Stimulated activated CD8-positive, alpha-beta memory T cell treated with anti-CD3 and anti-CD28 coated beads, Interleukin-15, amount 100 ng/mL, for 24 hours (primary cell): ENCODE data around the gene BLZF1.
"Not testable (repeated sequence)": the region's sequence is repeated elsewhere in the genome, so short reads cannot be mapped to it uniquely, and the experiment has no call there.

Source experiments
- DNase-seq: peaks from one replicate; pipeline ENCODE4 v3.0.0-alpha.2; 2020; ENCODE audit warnings: low read depth

Gene BLZF1, protein sequence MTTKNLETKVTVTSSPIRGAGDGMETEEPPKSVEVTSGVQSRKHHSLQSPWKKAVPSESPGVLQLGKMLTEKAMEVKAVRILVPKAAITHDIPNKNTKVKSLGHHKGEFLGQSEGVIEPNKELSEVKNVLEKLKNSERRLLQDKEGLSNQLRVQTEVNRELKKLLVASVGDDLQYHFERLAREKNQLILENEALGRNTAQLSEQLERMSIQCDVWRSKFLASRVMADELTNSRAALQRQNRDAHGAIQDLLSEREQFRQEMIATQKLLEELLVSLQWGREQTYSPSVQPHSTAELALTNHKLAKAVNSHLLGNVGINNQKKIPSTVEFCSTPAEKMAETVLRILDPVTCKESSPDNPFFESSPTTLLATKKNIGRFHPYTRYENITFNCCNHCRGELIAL

DNA sequence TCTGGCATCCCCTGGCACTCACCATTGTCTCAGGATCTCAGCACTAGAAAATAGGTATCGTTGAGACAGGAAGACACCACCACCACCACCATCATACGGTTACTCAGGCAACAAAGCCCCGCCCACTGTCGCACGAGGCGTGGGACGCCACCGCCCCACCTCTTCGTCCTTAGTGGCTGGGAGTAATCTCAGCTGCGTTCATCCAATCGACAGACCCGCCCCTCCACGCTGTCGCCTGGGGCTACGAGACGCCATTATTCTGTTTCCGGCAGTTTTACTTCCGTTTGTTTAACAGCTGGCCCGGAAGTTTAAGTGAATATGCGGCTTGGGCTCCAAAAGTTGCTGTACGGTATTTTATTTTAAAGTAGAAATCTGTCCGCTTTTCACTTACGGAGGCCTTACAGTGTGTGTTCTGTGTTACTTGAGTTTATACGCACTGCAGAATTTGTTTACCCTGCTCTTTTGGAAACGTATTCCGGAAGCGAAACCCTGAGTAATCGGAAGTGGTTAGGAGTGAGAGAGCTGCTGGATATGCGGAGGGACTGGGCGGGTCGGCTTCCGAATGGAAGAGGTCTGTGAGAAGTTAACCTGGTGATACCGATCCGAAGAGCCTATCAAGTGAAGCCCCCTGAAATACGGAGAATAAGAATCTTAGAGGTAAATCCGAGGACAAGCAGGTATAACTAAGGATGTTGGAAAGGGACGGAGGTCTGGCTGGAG lies at the start of gene BLZF1, which contains the start of gene NME7:
Gene BLZF1, plus strand, starts transcription at position 510 of the 720 bp plus-strand sequence. CDS start 1,328 bp downstream, outside the sequence.
Gene NME7, minus strand, starts transcription at position 112 of the 720 bp plus-strand sequence. Its CDS starts 87 bp downstream, at position 25.
- peak; percentile 96 for DNase-seq

- DNase-seq = no peak
These were observed 49.3 kb upstream of the BLZF1 start for GRCh38 chr1:169318536-169319244.

DNA sequence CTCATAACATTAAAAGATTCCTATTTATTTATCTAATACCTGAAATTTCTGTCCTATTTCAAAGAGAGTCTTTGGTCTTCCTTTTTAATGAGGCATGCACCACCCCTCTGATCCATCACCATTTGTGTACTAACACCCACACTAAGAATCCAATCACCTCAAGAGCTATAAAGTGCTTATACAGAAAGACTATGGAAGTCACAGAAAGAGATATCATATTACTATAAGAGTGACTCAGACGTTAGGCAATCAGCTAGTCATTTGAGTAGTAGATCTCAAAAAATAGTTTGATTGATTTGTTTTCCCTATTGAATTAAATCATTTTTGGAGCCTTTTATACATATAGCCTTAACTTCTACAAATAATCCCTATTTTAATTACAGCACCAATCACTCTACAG lies 46.5 kb upstream of the BLZF1 start:
- DNase-seq = no peak

- DNase-seq = no peak
These were observed 45.9 kb upstream of the BLZF1 start for GRCh38 chr1:169322138-169322537.

- no peak for DNase-seq
These were observed 42.9 kb upstream of the BLZF1 start for GRCh38 chr1:169325117-169325516.

DNA sequence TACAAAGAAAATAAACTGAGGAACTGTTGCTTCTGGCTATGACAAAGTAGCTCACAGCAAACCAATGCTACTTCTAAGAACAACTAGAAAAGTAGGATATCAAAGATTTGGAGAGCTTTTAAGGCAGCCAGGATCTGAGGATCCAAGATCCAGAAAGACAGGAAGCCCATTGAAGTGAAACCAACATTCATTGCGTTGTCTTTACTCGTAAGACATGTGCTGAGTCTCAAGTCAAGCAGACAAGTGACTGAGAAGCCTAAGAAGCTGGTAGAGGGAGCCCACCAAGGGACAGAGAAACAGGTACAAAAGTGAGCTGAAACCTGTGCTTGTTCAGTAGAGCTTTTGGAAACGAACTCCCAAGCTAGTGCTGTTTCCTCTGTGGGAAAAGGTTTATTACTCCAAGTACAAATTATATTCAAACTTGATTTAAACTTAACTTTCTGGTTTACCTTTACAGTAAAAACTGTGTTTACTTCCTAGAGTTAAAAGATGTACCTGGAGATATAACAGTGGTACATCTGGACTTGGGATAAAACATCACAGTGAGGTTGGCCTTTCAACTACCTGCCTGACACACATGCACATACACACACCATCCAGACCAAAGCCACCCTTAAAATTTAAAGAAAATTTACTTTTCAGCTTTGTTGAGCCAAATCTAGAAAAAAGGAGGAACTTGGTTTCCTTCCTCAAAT lies 41.6 kb upstream of the BLZF1 start:
- DNase-seq = no peak

- DNase-seq = no peak
These were observed 41.1 kb upstream of the BLZF1 start for GRCh38 chr1:169326956-169327268.

- no peak for DNase-seq
These were observed 40.1 kb upstream of the BLZF1 start for GRCh38 chr1:169327875-169328274.

DNA sequence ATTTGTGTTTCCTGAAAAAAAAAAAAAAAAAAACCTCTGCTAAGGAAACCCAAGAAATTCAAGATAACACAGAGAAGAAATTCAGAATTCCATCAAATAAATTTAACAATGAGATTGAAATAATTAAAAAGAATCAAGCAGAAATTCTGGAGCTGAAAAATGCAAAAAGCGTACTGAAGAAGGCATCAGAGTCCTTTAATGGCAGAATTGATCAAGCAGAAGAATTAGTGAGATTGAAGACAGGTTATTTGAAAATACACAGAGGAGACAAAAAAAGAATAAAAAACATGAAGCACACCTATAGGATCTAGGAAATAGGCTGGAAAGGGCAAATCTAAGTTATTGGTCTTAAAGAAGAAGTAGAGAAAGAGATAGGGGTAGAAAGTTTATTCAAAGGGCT lies 38.6 kb upstream of the BLZF1 start:
- DNase-seq = no peak

GRCh38 chr1:169330927-169331326 lies 37.1 kb upstream of the BLZF1 start:
- no peak for DNase-seq

DNA sequence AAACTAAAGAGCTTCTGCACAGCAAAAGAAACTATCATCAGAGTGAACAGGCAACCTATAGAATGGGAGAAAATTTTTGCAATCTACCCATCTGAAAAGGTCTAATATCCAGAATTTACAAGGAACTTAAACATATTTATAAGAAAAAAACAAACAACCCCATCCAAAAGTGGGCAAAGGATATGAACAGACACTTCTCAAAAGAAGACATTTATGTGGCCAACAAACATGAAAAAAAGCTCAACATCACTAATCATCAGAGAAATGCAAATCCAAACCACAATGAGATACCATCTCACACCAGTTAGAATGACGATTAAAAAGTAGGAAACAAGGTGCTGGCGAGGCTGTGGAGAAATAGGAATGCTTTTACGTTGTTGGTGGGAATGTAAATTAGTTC lies 33.3 kb upstream of the BLZF1 start:
- DNase-seq = not testable (repeated sequence)

DNA sequence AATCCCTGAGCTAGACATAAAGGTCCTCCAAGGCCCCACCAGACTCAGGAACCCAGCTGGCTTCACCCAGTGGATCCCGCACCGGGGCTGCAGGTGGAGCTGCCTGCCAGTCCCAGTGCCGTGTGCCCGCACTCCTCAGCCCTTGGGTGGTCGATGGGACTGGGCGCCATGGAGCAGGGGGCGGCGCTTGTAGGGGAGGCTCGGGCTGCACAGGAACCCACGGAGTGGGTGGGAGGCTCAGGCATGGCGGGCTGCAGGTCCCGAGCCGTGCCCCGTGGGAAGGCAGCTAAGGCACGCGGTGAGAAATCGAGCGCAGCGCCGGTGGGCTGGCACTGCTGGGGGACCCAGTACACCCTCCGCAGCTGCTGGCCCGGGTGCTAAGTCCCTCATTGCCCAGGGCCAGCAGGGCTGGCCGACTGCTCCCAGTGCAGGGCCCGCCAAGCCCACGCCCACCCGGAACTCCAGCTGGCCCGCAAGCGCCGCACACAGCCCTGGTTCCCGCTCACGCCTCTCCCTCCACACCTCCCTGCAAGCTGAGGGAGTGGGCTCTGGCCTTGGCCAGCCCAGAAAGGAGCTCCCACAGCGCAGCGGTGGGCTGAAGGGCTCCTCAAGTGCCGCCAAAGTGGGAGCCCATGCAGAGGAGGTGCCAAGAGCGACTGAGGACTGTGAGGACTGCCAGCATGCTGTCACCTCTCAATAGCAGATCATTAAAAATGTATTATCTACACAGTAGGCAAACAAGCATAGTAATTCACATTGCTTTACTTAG lies 30.9 kb upstream of the BLZF1 start:
- not testable (repeated sequence) for DNase-seq

GRCh38 chr1:169338617-169339016 lies 29.4 kb upstream of the BLZF1 start:
- DNase-seq = no peak

GRCh38 chr1:169339773-169340172 lies 28.2 kb upstream of the BLZF1 start:
- DNase-seq = no peak

- DNase-seq = no peak
These were observed 27.1 kb upstream of the BLZF1 start for GRCh38 chr1:169340882-169341281.

DNA sequence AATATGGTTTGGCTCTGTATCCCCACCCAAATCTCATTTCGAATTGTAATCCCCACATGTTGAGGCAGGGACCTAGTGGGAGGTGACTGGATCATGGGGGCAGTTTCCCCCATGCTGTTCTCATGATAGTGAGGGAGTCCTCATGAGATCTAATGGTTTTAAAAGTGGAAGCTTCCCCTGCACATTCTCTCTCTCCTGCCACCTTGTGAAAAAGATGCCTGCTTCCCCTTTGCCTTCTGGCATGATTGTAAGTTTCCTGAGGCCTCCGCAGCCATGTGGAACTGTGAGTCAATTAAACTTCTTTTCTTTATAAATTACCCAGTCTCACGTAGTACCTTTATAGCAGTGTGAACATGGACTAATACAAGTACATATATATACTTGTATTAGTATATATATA lies 25.9 kb upstream of the BLZF1 start:
- not testable (repeated sequence) for DNase-seq

- DNase-seq = no peak
These were observed 22.5 kb upstream of the BLZF1 start for GRCh38 chr1:169345511-169345910.

DNA sequence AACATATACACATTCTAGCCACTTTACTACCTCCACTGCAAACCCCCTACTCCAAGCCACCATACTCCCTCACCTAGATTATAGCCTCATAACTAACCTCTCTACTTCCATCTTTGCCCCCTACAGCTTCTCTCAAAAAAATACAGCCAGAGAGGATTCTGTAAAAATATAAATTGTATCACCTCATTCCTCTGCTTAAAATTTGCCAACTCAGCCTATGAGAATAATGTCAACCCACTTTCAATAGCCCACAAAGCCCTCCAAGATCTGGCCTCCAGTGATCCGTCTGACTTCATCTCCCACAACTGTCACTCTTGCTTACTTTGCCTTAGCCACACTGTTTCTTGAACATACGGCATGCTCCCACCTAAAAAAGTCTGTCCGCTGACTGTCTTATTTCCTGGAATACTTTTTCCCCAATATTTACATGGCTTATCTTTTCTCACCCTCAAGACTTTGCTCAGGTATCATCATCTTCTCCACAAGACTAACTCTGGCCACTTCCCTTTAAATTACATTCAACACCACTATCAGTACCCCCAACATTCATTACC lies 21.9 kb upstream of the BLZF1 start:
- DNase-seq = no peak

GRCh38 chr1:169347688-169348382 lies 20.2 kb upstream of the BLZF1 start:
- no peak for DNase-seq

DNA sequence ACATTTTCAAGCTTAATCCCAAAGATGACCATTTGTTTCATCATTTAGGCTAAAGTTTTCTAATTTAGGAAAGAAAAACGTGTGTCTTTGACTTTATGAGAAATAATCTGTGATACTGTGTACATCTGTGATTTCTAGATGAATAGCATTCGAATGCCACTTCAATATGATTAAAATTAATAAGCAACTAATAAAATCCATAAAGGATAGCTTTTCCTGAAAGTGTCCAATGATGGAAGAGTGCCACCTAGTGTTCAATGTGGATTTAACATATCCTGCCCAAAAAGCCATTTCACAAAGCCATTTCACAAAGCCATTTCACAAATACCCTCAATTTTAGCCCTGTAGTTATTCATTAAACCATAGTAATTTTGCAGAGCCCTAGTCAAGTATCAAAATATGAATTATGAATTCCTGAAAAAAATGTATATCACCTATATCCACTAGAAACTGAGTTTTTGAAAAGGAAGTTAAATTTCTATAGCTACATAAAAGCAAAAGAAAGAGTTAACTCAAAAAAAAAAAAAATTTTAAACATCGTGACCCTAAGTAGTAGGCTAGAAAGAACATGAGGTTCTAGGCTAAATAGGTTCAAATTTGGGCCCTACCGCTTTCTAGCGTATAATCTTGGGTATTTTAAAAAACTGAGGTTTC lies 19.5 kb upstream of the BLZF1 start:
- DNase-seq = no peak
